NCI-H2107 (cell line): Measurements from ENCODE around the gene CYTH3.
"Not testable (repeated sequence)": the region's sequence is repeated elsewhere in the genome, so short reads cannot be mapped to it uniquely, and the experiment has no call there.

Experiments used
- DNase-seq: peaks from one replicate; lab custom pipeline; 2025; lab: John Stamatoyannopoulos, UW

The CYTH3 gene

GRCh38 chr7:6198689-6199595 lies 73.5 kb downstream of the CYTH3 start:
- no peak for DNase-seq

GRCh38 chr7:6197801-6198551 lies 74.4 kb downstream of the CYTH3 start:
- no peak for DNase-seq

GRCh38 chr7:6193709-6194108 lies 78.7 kb downstream of the CYTH3 start:
- DNase-seq: no peak

GRCh38 chr7:6190563-6190962 lies 81.9 kb downstream of the CYTH3 start:
- not testable (repeated sequence) for DNase-seq

- DNase-seq: no peak
Observed at GRCh38 chr7:6188389-6188788, 84.0 kb downstream of the CYTH3 start.

GRCh38 chr7:6186577-6186976 lies 85.8 kb downstream of the CYTH3 start:
- DNase-seq: no peak

- DNase-seq: no peak
Observed at GRCh38 chr7:6182993-6183392, 89.4 kb downstream of the CYTH3 start.

- no peak for DNase-seq
Observed at GRCh38 chr7:6181136-6181535, 91.3 kb downstream of the CYTH3 start.

- no peak for DNase-seq
Observed at GRCh38 chr7:6180344-6180725, 92.1 kb downstream of the CYTH3 start.

- DNase-seq: no peak
Observed at GRCh38 chr7:6179620-6180343, 92.6 kb downstream of the CYTH3 start.

GRCh38 chr7:6178298-6179029 lies 94.0 kb downstream of the CYTH3 start:
- no peak for DNase-seq

- DNase-seq: no peak
Observed at GRCh38 chr7:6175645-6176044, 96.8 kb downstream of the CYTH3 start.

GRCh38 chr7:6172910-6173295 lies 99.5 kb downstream of the CYTH3 start:
- no peak for DNase-seq

GRCh38 chr7:6172224-6172909 lies 100.1 kb downstream of the CYTH3 start:
- no peak for DNase-seq

GRCh38 chr7:6171532-6172223 lies 100.7 kb downstream of the CYTH3 start:
- DNase-seq: no peak

GRCh38 chr7:6170571-6171531 lies 101.6 kb downstream of the CYTH3 start:
- DNase-seq: no peak

GRCh38 chr7:6169805-6170520 lies 102.5 kb downstream of the CYTH3 start:
- DNase-seq: no peak

- DNase-seq: no peak
Observed at GRCh38 chr7:6168477-6168868, 104.0 kb downstream of the CYTH3 start.
